ENCODE data around the gene CBX2. TPM values are rescaled to one million over a fixed set of nuclear protein-coding genes. Genes with fewer than 3 reads are reported as not detected.

CBX2 gene
- polyA plus RNA-seq, 4 donors: 19.9 to 37.2 (median 29.4) TPM

DNA sequence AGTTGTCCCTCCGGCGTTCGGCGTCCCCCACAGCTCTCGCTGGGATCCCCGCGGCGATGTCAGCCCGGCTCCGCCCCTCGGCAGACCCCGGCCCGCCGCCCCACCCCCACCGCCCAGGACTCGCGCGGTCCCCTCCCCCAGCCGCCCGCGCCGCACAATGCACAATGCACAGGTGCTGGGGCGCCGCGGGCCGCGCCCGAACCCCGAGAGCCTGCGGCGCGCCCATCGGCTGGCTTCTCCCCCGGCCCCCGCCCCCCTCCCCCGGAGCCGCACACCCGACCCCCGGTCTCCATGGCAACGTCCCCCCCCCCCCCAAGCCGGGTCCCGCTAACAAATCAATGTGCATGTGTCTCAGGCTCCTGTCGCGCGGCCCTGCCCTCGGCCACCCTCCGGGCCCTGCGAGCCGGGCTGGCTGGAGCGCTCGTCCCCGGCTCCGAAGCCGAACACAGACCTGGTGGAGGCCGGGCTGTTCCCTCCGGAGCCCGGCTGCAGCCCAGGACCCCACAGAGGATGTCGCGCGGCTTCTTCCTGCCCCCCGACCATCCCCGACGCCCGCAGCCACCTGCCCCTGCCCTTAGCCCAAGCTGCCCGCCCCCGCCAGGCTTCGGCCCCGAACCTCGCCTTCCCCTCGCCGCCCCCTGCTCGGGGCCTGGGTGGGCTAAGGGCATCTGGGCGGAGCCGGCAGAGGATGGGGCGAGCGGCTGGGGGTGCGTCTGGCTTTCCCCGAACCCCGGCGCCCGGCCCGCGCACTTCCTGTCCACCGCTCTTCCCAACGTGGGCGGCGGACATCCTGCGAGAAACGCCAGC lies 19.7 kb downstream of the CBX2 start:
- no peak for DNase-seq (ENCODE audit: low read depth in 4 of 4, low spot score in 2 of 4)

DNA sequence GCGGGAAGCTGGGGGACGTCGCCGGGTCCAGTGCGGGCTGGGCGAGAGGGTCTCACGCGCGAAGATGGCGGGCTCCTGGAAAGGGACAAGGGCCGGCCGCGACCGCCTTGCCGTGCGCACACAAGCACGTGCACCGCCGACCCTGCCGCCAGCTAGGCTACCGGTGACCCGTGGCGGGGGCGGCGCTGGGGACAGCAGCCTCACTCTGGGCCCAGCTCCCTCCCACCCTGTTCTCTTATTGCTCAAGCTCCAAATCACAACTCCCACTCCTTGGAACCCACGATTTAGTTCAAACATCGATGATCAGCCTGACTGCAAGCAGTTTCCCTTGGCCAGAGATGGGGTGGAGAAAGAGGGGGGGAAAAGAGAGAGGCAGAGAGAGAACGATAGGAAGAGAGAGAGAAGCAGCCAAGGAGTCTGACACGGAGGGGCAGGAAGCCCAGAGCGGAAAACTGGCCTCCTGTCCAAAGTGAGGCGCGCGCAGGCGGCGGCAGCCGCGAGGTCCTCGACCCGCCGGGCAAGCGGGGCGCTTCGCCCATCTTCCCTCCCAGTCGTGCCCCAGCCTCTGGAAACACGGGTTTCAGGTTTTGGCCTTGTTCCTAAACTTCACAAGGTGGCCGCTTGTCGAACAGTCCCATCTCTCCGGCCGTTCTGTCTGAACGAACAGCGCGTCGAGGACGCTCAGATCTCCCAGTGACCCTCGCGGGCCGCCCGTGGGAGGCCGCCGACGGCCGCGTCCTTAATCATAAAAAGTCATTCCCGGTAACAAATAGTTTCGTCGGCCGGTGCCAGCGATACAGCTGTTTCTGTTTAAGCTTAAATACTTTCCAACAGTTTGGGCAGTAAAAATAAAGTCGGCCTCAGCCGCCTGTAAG lies 20.6 kb downstream of the CBX2 start:
- no peak for DNase-seq (ENCODE audit: low read depth in 4 of 4, low spot score in 2 of 4)

DNA sequence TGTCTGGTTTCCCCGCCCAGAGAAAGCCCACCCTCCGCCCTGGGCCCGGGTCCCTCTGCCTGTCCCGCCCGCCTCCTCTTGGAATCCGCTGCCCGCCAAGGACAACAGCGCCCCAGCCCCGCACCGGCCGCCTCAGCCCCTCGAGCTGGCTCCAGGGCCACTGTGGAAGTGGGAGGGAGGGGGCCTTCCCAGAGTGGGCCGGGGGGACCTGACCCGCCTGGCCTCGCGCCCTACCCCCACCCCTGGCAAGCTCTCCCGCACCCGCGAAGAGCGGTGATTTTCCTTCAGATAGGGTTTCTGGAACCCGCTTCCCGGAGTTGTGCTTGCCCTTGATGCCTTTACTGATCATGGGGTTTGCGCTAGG lies 21.2 kb downstream of the CBX2 start:
- no peak for DNase-seq (ENCODE audit: low read depth in 4 of 4, low spot score in 2 of 4)

DNA sequence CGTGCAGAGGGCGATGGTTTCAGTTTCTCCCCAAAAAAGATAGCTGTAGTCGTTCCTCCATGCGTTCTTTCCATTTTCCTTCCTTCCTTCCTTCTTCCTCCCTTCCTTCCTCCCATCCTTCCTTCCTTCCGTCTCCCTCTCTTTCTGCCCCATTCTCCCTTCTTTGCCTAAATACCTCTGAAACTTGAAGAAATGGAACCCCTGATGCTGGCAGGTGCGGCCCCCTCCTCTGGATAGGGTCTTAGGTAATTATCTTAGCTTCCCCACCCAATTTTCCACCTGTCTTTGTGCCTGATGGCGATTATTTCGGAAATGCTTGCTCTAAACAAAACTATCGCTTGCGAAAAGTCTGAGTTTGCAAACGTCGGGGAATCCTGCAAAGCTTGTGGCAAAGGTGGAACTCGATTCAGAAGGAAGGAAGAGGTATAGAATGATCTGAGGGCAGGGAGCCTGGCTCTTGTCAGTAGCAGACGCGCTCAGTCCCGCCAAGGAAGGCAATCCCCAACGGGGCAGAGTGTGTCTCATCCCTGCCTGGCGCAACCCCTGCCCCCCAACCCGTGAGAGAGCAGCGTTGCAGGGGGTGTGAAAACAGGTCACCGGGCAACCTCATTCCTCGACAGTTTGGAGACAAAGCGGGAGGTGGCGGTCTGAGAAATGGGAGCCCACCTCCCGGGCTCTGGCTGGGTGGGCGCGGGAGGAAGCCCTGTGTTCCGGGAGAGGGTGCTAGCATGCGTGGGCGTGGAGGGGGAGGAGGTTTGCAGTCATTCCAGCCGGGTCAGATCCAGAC lies 21.8 kb downstream of the CBX2 start:
- DNase-seq (ENCODE audit: low read depth in 4 of 4, low spot score in 2 of 4): no peak

DNA sequence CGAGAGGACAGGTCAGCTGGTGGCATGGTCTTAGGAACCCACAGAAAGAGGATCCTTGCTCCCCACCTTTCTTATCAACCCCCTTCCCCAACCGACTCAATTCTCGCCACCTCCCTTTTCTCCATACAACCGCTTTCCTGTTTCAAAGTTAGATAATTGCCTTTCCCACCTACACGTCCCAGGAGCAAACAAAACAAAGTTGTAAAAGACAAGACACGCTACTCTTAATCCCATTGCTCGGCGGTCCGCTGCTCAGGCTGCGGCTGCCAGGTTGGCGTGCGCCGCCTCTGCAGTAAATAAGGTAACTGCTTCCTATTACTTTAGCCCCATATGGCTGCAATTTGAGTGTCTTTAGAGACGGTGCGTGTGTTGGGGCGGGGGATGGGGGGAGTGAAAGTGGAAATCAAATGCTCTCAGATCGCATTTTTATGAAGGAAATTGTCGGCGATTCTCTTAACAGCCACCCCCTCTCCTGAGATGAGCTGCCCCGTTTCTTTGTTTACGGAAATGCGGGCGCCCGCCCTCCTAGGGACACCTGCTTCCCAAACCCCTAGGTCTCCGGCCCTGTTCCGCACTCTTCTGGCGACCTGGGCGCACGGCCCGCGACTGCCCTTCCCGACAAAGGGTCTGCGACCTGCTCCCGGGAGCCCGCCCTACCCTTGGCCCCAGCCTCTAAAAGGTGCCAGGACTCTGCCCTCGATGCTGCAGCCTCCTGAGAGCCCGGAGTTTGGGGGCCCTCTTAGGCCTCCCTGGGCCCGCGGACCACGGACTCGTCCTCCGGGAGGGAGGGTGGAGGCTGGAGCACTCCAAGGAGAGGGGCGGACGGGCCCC lies 22.6 kb downstream of the CBX2 start:
- DNase-seq (ENCODE audit: low read depth in 4 of 4, low spot score in 2 of 4): no peak

DNA sequence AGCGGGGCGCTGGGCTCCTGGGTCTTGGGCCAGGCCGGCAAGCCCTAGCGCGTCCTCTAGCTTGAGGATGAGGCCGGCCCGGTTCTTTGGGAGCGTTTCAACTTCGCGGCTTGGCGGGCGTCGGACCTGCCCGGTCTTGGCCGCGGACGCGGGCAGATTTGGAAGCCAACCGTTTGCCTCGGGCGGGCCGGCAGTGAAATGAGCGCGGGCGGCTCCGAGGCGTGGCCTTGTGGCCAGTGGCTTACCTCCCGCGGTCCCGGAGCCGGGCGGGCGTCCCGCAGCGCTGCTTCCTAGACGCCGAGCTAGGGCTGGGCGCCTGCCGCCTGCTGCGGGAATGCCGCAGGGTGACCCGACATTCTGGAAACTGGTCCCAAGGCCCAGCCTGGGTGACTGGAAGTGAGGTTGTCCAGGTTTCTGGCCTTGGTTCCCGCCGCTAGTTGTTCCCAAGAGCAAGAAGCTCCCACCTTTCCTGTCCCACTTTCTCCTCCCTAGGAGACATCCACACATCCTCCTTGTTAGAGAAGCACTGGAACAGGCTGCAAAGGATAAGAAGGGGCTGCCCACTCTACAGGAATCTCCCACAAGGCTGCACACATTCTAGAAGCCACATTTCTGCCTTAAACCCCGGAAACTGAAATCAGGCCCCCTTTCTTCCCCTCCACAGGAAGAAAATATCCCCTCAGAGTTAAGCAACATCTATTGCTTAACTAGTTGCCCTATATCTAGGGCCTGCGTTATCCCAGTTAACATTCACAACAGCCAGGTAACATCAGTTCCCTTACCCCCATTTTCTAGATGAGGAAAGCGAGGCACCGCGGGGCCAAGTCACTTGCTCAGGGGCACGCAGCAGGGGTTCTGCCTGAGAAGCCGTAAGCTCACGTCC lies 23.4 kb downstream of the CBX2 start:
- DNase-seq (ENCODE audit: low read depth in 4 of 4, low spot score in 2 of 4): no peak

DNA sequence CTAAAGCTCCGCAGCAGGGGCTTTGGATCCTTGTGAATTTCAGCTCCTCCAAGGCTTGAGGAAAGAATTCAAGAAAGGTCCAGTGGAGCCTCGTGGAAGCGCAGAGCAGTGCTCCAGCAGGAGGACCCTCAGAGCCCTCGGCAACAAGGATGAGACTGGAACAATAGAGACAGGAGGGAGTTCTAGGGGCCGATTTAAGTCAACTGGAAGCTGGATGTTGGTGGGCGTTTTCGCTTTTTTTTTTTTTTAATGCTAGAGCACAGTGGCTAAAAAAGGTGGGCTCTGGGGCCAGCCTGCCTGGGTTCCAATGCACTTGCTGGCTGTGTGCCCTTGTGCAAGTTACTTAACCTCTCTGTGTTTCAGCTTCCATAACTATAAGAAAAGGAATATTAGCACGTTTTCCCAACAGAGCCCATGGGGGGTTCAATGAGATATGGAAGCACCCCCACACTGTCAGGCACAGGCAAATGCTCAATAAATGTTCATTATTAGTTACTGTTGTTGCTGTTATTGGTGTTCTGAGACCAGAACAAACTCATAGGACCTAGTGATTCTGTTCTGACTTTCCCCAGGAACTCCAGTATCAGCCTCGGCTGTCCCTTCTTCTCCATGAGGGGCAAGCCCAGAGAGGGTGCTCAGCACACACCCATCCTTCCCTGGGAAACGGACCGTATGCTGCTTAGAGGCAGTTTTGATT lies 24.2 kb downstream of the CBX2 start:
- no peak for DNase-seq (ENCODE audit: low read depth in 4 of 4, low spot score in 2 of 4)

DNA sequence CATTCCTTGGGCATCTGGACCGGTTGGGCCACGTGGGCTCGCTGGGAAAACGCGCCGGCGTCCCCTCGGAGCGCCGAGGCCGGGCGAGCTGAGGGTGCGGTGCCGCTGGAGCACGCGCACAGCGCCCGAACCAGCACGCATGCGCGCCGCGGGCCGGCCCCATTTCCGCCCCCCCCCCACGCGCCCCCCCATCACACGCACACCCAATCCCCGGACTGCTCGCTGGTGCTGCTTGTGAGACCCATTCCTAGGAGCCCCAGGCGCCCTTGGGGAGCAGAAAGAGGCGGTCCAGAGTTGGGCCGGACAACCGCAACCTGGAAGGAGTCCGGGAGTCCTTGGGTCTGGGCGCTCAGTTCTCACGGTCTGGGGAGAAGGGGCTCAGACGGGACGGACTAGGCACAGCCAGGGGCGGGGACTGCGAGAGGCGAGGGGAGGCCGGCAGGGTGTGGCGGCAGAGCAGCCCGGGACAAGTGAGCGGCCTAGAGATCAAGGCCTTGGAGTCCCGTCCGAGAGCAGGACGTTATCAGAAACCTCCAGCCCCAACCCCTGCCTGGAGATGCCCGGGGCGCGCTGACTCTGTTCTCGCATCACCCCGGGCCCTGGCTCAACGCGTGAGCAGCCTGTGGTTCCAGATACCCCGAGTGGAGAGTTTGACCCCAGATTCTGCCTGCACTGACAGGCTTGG lies 24.9 kb downstream of the CBX2 start:
- no peak for DNase-seq (ENCODE audit: low read depth in 4 of 4, low spot score in 2 of 4)

DNA sequence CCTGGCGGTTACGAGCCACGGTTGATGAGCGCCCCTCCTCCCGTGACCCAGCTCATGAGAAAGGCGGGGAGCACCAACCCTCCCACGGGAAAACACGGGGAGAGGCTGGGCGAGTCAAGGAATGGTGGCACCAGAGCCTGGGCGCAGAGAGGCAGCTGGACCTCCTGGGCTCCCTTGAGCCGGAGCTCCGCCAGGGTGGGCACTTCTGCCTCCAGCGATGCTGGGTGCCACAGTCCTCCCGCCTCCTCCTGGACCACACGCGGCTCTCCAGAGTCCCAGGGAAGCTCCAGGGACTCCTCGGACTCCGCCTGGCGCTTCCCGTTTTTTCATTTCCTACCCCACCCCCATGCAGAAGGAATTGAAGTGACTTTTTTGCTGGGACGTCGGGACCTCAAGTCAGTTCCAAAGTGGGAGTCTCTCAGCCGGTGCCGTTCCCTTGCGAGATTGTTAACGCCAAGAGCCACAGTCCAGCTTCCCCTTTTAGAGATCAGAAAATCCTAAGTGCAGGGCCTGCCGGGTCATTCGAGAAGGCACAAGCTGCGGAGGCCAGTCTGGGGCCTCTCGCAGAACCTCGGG lies 25.6 kb downstream of the CBX2 start:
- DNase-seq (ENCODE audit: low read depth in 4 of 4, low spot score in 2 of 4): no peak

DNA sequence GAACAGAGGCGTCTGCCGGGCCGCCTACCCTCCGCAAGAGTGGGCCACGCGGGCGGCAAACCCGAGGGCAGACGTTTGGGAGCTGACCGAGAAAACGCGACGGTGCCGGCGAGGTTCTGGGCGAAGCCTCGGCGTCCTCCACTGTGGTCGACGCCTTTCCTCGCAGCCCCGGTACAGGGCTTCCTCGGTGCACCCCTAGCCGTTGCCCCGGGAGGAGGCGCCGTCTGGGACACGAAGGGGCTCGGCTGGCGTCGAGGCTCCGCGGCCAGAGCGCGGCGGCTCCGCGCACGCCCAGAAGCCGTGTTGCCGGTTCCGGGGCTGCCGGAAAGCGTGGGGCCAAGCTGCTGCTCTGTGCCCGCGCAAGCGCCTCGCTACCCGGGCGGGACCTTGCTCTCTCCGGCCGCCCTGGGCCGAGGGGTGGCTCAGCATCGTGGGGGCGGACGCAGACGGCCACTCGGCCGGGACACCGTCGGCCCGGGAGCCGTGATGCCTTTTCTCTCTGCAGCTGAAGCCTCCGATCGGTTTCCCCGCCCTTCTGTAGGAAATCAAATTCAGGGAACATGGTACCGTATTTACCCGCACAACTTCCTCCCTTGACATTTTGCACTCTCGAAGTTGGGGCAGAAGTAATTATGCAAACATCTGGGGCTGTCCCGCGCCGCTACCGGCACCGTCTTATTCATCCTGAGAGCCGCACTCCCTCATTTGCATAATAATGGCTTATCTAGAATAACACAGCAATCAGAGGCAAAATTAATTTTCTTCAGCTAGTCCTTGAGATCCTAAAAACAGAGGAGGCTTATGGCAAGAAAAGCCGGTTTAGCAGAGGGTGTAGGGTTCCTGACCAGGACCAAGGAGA lies 26.3 kb downstream of the CBX2 start:
- DNase-seq (ENCODE audit: low read depth in 4 of 4, low spot score in 2 of 4): no peak

DNA sequence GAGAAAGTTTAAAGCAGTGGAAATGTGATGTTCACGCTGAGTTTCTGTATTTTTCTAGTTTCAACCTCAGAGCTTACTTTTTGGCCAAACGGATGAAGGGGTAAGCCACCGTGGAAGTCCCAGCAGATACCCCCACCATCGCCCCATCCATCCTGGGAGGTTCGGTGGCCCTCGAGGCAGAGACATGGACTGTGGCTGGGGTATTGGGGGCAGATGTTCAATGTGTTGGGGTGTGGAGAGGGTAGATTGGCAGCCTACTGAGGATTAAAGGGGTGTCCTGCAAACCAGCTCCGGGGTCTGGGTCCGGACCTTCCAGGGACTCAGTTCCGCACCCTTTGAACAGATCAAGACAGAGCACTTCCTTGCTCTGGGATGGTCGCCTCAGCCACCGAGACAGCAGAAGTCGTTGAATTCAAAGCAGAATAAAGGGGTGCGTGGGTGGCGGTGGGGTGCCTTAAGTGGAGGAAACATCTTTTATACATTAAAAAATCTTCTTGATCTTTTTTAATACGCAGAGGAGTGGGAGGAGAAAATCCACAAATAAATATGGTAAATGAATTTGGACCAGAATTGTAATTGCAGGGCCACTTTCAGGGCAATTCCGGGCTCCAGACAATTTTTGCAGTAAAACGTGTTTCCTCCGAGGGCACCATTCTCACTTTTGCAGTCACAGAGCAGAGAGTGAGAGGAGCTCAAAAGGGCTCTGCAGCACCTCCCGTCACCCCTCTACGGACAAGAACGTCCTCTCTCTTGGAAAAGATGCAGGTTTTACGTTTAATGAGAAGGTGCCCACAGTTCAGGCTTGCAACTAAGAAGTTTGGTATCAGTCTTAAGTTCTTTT lies 27.1 kb downstream of the CBX2 start:
- DNase-seq (ENCODE audit: low read depth in 4 of 4, low spot score in 2 of 4): no peak

DNA sequence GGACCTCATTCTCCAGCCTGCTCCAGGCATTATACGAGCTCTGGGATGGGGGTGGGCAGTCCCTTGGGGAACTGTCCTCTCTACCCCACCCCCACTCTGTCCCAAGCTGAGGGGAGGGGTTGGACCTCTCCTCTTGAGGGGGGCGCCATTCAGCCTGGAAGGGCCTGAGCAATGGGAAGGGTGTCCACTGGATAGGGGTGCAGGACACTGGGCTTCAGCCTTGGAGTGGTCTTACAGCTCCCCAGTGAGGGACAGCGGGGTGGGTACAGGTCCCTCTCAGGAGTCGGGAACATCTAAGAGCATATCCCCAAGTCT lies 28.5 kb downstream of the CBX2 start:
- no peak for DNase-seq (ENCODE audit: low read depth in 4 of 4, low spot score in 2 of 4)

DNA sequence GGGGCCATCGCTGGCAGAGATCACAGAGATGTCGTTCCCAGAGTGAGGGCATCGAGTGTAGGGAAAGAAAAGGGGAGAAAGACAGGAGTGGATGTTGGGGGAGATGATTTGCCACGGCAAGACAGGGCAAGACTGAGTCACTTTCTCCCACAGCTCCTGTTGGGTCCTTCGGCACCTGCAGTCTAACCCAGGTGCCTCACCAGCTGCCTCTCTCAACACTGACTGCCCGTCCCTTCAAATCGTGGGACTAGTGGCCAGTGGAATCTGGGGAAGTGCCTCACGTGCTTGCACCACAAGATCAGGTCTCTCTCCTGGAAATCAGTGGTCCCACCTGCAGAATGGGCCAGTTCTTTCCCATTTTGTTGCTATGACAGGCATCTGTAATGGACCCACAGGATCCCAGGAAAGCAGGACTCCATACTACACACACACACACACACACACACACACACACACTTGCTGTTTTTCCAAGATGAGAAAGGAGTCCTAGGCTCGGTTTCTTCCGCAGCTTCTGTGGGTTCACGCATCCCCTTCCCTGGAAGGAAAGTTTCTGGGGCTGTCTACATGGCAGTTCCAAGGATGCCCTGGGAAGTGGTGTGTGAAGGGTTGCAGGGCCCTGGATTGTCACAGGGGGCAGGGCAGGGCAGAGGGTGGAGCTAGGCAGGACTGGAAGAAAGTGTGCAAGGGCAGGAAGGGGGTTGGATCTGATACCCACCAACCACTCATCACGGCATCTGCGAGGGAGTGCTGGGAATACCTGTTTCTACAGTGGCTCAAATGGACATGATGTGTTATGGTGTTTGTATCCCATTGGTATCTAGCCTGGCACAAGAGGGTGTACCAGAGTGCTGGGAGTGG lies 29.1 kb downstream of the CBX2 start:
- no peak for DNase-seq (ENCODE audit: low read depth in 4 of 4, low spot score in 2 of 4)

DNA sequence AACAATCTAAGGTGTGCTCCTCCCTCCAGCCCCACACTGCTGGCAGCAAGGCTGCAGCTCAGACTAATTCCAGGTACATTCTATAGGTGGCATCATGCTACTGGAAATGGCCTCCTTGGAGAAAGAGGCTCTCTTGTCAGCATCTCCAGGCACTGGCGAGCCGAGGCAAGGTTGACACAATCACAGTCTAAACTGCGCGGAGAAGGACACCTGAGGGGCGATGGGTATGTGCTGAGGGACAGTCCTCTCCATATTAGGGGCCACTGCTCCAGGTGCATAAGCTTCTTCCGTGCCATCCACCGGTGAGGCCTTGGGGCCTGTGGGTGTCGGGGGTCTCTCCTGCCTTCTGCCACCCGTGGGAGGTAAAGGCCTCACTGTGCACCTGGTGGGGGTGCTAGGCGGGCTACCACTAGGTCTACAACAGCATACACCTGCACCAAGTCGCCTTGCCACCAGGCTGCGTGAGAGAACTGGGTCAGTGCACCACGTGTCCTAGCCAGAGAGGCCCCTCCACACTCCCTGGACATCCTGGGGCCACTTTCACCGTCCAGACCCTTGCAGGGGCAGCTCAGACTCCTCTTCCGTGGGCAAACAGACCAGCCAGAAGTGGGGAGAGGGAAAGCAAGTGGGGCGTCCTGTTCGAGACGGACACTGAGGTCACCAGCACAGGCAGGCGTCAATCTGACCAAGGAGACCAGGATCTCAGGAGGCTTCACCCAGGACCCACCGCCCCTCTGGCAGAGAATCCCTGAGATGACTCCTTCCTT lies 31.0 kb downstream of the CBX2 start:
- no peak for DNase-seq (ENCODE audit: low read depth in 4 of 4, low spot score in 2 of 4)
